ENCODE measurements around the gene CTDSPL.

CTDSPL gene

DNA sequence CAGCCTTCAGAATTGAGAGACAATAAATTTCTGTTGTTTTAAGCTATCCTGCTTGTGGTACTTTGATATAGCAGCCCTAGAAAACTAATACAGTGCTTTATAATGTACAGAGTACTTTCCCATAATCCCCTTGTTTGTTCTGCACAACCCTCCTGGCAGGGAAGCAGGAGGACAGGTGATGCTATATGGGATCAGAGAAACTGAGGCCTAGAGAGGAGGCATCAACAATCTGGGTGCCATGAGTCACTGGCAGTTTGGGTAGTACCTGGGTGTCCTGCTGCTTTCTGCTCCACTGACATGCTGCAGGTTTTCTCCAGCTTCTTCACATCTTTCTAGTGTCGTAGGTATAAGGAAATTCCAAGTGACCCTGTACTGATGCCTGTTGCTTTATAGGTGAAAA is 55.0 kb downstream of the CTDSPL start:
- Histone ChIP-seq H2AFZ (ENCODE audit: low read depth, low read length) (no peak overlapping the region), H3K27me3 (ENCODE audit: insufficient read depth, low read length) (no peaks in the 10 kb centered on the region), H3K36me3 (ENCODE audit: insufficient read depth, low read length) (no peaks in the 10 kb centered on the region), H3K4me3 (ENCODE audit: low read length) (no peak overlapping the region), H3K9me3 (ENCODE audit: low read length) (no peaks in the 10 kb centered on the region), H3K4me1 (ENCODE audit: insufficient read depth, low read length) (no peaks in the 10 kb centered on the region)

DNA sequence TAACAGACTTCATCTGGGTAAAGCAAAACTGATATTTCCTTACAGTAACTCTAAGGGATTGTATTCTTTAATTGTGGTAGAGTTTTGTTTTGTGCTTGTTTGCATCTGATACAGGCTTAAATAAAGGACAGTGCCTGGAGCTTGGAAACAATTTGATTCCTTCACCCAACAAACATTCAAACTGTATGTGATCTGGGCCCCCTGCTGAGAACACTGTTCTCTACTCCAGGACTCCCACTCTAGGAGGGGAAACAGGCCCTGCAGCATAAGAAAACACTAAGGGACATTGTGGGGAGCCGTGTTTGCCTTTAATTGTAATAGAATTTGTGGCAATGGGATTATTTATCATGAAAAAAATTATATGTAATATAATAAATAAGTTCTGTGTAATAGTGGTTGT is 56.9 kb downstream of the CTDSPL start:
- H3K4me1 ChIP-seq (ENCODE audit: insufficient read depth, low read length): no peaks in the 10 kb centered on the region
- no peak overlapping the region for H3K4me3 ChIP-seq (ENCODE audit: low read length)
- H3K36me3 ChIP-seq (ENCODE audit: insufficient read depth, low read length): no peaks in the 10 kb centered on the region
- no peaks in the 10 kb centered on the region for H3K27me3 ChIP-seq (ENCODE audit: insufficient read depth, low read length)
- no peak overlapping the region for H2AFZ ChIP-seq (ENCODE audit: low read depth, low read length)
- H3K9me3 ChIP-seq (ENCODE audit: low read length): no peaks in the 10 kb centered on the region

DNA sequence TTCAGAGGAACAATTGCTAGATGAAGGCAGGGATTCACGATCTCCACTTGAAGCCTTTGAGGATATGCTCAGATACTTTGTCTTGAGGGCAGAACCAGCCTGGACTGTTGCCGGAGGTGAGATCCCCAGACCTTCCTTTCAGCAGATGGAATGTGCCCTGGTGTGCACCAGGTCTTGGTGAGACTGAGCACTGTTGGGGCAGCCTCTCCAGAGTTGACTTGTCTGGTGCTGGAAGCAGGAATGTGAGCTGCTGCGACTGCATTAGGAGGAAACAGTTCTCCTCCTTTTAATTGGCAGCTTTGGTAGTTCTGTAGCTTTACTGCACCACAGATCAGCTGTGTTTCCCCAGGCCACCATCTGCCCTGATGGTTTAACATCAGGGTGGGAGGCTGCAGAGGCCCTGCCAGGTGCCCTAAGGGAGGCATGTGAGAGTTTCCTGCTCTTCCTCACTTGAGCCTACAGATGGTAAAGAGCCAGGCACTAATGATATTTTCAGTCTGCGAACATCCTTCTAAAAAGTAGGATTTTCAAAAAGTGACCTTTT is 58.5 kb downstream of the CTDSPL start:
- Histone ChIP-seq H2AFZ (ENCODE audit: low read depth, low read length) (no peak overlapping the region), H3K4me1 (ENCODE audit: insufficient read depth, low read length) (no peaks in the 10 kb centered on the region)

DNA sequence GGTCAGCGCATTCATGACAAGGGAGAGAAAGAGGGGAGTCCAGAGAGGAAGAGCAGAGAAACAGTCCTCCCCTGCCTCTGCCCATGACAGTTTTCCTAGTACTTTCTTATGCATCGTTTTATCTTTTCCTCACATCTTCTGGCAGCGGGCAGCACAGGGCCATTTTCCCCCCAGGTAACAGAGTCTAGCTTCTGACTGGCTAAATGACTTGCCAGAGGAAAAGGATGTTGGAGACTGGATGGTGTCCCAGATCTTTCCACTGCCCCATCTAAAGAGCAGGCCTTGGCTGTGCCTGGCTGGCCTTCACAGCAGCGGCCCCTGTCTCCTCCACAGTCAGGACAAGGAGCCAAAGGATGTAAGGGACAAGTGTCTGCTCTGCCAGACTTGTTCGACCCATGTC is 59.3 kb downstream of the CTDSPL start:
- Histone ChIP-seq H3K9me3 (ENCODE audit: low read length) (no peaks in the 10 kb centered on the region), H2AFZ (ENCODE audit: low read depth, low read length) (no peak overlapping the region), H3K4me3 (ENCODE audit: low read length) (no peak overlapping the region), H3K36me3 (ENCODE audit: insufficient read depth, low read length) (no peaks in the 10 kb centered on the region), H3K27me3 (ENCODE audit: insufficient read depth, low read length) (no peaks in the 10 kb centered on the region), H3K4me1 (ENCODE audit: insufficient read depth, low read length) (no peaks in the 10 kb centered on the region)

More for the DNA sequence above, 58.5 kb downstream of the CTDSPL start:
- H3K36me3 ChIP-seq (ENCODE audit: insufficient read depth, low read length): no peaks in the 10 kb centered on the region
- no peaks in the 10 kb centered on the region for H3K27me3 ChIP-seq (ENCODE audit: insufficient read depth, low read length)
- no peak overlapping the region for H3K4me3 ChIP-seq (ENCODE audit: low read length)
- H3K9me3 ChIP-seq (ENCODE audit: low read length): no peaks in the 10 kb centered on the region

DNA sequence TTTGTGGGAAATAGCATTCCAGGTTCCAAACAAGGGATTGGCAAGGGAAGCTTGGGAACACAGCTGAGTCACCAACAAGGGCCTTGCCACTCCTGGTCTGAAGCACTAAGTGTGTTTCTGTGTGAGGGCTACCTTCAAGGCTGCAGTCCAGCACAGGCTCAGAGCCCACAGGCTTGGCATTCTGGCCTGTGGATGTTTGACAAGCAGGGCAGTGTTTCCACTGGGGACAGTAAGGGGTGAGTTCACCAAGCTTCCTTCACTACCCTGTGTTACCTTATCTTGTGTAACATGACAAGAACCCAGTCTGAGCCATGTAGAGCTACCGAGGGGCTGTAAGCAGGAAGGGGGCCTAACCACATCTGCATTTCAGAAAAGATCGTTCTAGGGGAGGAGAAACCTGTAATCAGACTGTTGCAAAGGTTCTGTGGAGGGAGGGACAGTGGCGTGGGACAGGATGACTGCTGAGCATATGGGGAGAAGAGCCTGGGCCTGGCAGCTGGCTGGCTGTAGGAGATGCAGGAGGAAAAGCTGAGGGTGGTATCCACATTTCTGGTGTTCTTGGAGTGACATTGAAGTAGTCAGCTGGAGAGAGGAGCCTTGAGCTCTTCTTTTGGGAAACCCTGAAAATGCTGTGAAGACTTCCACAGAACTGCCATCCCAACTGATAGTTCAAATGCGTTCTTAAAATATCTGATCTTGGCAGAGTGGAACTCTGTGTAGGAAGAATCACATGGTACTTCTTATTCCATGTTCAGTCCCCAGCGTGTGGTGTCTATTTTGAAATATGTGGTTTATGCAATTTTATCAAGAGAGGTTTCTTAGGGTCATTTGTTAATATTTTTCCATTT is 61.3 kb downstream of the CTDSPL start:
- Histone ChIP-seq H3K4me1 (ENCODE audit: insufficient read depth, low read length) (no peaks in the 10 kb centered on the region), H2AFZ (ENCODE audit: low read depth, low read length) (no peak overlapping the region), H3K4me3 (ENCODE audit: low read length) (no peak overlapping the region), H3K36me3 (ENCODE audit: insufficient read depth, low read length) (no peaks in the 10 kb centered on the region), H3K9me3 (ENCODE audit: low read length) (no peaks in the 10 kb centered on the region), H3K27me3 (ENCODE audit: insufficient read depth, low read length) (no peaks in the 10 kb centered on the region)

DNA sequence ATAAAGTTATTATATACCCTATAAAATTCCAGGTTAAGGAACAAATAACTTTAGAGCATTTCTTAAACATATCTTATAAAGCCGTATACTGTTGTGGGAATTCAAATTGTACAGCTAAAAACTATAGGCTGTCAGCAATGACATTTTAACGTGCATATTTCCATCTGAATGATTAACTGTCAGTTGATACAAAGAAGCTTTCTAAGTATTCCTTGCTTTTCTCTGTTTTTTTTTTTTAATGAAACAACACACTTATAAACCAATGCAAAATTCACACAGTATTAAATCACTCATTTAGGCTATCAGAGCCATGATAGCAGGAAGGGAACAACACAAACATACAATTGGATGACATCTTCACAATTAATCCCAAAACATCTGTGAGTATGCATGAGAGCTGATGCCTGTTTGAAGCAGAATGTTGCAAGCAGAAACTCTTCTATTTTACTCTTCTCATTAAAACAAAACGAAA is 61.9 kb downstream of the CTDSPL start:
- H3K36me3 ChIP-seq (ENCODE audit: insufficient read depth, low read length): no peaks in the 10 kb centered on the region
- H2AFZ ChIP-seq (ENCODE audit: low read depth, low read length): no peak overlapping the region
- no peak overlapping the region for H3K4me3 ChIP-seq (ENCODE audit: low read length)
- H3K4me1 ChIP-seq (ENCODE audit: insufficient read depth, low read length): no peaks in the 10 kb centered on the region
- H3K27me3 ChIP-seq (ENCODE audit: insufficient read depth, low read length): no peaks in the 10 kb centered on the region
- H3K9me3 ChIP-seq (ENCODE audit: low read length): peaks cover 4% of the 10 kb centered on the region

DNA sequence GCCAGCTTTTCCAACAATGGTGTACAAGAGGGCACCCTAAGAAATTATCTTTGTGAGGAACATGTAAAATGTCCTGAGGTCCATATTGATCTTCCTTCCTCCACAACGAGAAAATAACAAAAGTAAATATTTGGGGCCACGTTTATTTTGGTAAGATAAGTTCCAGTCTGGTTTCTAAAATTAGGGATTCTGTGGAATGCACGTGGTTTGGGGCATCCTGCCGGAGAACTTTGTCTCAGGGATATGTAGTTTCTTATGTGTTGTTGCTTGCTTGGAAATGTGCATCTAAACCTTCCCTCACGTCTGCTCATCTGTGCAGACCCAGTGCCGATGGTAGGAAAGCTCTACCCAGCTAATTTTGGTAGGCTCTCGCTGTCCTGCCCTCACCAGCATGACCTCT is 62.8 kb downstream of the CTDSPL start:
- Histone ChIP-seq H3K9me3 (ENCODE audit: low read length) (peaks cover 7% of the 10 kb centered on the region), H3K4me3 (ENCODE audit: low read length) (no peak overlapping the region), H3K27me3 (ENCODE audit: insufficient read depth, low read length) (no peaks in the 10 kb centered on the region), H2AFZ (ENCODE audit: low read depth, low read length) (no peak overlapping the region), H3K36me3 (ENCODE audit: insufficient read depth, low read length) (no peaks in the 10 kb centered on the region), H3K4me1 (ENCODE audit: insufficient read depth, low read length) (no peaks in the 10 kb centered on the region)

DNA sequence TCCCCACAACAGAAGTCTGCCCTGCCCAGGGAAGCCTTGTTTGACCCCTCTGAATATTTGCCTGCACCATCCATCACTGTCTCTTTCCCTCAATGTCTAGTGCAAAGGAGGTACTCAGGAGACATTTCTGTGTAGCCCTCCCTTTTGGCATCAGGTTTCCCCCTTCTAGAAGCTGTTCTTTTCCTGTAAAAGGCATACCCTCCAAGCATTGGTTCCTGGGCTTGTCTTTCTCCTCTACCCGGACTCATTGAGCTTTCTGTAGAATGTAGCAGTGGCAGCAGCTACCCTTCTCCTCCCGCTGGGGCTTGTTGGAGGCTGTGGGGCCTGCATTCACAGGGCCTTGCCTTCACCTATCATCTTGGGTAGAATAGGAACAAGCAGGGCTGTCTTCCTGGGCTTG is 63.5 kb downstream of the CTDSPL start:
- no peak overlapping the region for H2AFZ ChIP-seq (ENCODE audit: low read depth, low read length)
- H3K36me3 ChIP-seq (ENCODE audit: insufficient read depth, low read length): no peaks in the 10 kb centered on the region
- H3K9me3 ChIP-seq (ENCODE audit: low read length): peaks cover 7% of the 10 kb centered on the region
- no peak overlapping the region for H3K4me3 ChIP-seq (ENCODE audit: low read length)
- H3K4me1 ChIP-seq (ENCODE audit: insufficient read depth, low read length): no peaks in the 10 kb centered on the region
- no peaks in the 10 kb centered on the region for H3K27me3 ChIP-seq (ENCODE audit: insufficient read depth, low read length)

DNA sequence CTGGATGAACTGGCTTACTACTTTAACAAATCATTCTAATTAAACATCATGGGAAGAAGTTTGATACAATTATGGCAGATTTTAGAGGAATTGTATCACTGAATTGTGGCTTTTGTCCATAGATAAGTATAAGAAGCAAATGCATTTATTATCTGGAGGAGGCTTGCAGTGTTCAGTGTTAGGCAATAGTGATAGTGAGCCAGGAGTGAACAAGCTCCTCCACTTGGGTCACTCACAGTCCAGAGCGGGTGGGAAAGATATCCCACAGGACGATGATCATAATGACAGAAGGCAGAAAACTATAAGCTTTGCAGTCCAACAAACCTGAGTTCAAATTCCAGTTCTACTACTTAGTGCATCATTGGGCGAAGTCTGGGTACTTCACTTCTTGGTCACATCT is 64.9 kb downstream of the CTDSPL start:
- H2AFZ ChIP-seq (ENCODE audit: low read depth, low read length): no peak overlapping the region
- no peak overlapping the region for H3K4me3 ChIP-seq (ENCODE audit: low read length)
- H3K4me1 ChIP-seq (ENCODE audit: insufficient read depth, low read length): no peaks in the 10 kb centered on the region
- H3K27me3 ChIP-seq (ENCODE audit: insufficient read depth, low read length): no peaks in the 10 kb centered on the region
- H3K9me3 ChIP-seq (ENCODE audit: low read length): peaks cover 7% of the 10 kb centered on the region
- H3K36me3 ChIP-seq (ENCODE audit: insufficient read depth, low read length): no peaks in the 10 kb centered on the region

DNA sequence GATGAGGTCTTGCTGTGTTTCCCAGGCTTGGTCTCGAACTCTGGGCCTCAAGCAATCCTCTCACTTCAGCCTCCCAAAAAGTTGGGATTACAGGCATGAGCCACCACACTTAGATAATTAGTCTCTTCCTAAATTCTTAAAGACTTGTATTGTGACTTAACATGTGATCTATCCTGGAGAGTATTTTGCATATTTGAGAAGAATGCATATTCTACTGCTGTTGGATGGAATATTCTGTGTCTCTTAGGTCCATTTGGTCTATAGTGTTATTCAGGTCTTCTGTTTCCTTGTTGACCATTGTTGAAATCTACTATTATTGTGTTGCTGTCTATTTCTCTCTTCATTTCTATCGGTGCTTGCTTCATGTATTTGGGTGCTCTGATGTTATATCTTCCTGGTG is 68.8 kb downstream of the CTDSPL start:
- no peak overlapping the region for H3K4me3 ChIP-seq (ENCODE audit: low read length)
- H2AFZ ChIP-seq (ENCODE audit: low read depth, low read length): no peak overlapping the region
- no peaks in the 10 kb centered on the region for H3K27me3 ChIP-seq (ENCODE audit: insufficient read depth, low read length)
- H3K4me1 ChIP-seq (ENCODE audit: insufficient read depth, low read length): no peaks in the 10 kb centered on the region
- no peaks in the 10 kb centered on the region for H3K36me3 ChIP-seq (ENCODE audit: insufficient read depth, low read length)
- H3K9me3 ChIP-seq (ENCODE audit: low read length): peaks cover 7% of the 10 kb centered on the region

DNA sequence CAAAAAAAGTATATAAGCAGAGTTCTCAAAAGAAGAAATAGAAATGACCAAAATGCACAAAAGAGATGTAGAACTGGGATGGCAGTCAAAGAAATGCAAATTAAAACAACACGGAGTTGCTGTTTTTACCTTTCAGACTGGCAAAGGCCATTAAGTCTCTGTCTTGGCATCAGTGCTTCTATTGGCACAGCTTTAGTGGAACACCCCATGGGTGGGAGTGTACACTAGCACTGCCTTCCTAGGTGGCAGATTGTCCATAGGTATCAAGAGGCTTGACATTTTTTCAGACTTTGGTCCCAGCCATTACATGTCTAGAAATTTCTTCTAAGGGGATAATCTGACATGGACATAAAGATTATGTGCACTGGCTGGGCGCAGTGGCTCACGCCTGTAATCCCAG is 70.8 kb downstream of the CTDSPL start:
- H3K36me3 ChIP-seq (ENCODE audit: insufficient read depth, low read length): no peaks in the 10 kb centered on the region
- no peak overlapping the region for H2AFZ ChIP-seq (ENCODE audit: low read depth, low read length)
- no peaks in the 10 kb centered on the region for H3K27me3 ChIP-seq (ENCODE audit: insufficient read depth, low read length)
- peaks cover 12% of the 10 kb centered on the region for H3K4me1 ChIP-seq (ENCODE audit: insufficient read depth, low read length)
- H3K9me3 ChIP-seq (ENCODE audit: low read length): peaks cover 7% of the 10 kb centered on the region
- H3K4me3 ChIP-seq (ENCODE audit: low read length): no peak overlapping the region

DNA sequence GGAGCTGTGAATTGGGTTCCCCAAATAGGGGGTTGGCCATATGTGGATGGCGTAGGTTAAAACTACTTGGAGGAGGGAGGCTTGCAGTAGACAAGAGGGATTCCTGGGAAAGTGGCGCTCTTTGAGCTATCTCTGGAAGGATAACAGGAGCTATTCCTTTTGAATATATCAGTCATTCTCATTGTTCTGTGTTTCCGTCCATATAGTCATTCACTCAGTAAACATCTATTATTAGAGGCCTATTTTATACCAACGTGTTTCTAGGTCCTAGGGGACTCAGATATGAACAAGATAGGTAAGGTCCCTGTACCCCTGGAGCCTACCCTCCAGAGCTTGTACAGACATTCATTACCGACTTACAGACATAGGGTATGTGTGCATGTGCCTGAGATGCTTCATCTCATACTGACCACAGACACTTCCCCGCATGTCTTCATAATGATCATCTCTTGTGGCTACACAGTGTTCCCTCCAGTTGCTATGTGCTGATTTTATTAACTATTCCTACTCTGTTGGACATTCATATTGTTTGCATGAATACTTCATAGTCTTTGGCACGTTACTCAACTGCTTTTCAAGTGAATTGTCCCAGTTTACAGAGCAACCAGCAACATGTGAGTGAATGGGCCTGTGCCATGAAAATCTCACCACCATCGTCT is 73.1 kb downstream of the CTDSPL start:
- H3K36me3 ChIP-seq (ENCODE audit: insufficient read depth, low read length): no peaks in the 10 kb centered on the region
- peaks cover 12% of the 10 kb centered on the region for H3K4me1 ChIP-seq (ENCODE audit: insufficient read depth, low read length)
- H2AFZ ChIP-seq (ENCODE audit: low read depth, low read length): no peak overlapping the region
- H3K9me3 ChIP-seq (ENCODE audit: low read length): no peaks in the 10 kb centered on the region
- H3K27me3 ChIP-seq (ENCODE audit: insufficient read depth, low read length): no peaks in the 10 kb centered on the region
- H3K4me3 ChIP-seq (ENCODE audit: low read length): no peak overlapping the region

DNA sequence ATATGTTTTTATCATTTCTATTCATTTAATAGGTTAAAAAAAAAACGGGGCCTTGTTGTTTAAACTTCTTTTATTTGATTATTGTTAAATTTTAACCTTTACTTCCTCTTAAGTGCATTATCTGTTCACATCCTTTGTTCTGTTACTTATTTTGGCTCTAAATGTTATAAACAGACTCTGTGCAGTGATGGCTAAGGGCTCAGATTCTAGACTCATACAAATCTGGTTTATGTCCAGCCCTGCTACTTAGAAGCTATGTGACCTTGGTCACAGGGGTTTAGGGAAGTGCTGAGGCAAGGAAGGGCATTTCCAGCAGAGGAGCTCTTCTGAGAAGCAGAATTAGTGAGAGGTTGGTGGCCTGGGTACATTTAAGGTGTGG is 73.6 kb downstream of the CTDSPL start:
- Histone ChIP-seq H3K9me3 (ENCODE audit: low read length) (no peaks in the 10 kb centered on the region), H3K4me1 (ENCODE audit: insufficient read depth, low read length) (peaks cover 12% of the 10 kb centered on the region), H3K27me3 (ENCODE audit: insufficient read depth, low read length) (no peaks in the 10 kb centered on the region), H3K4me3 (ENCODE audit: low read length) (no peak overlapping the region), H3K36me3 (ENCODE audit: insufficient read depth, low read length) (no peaks in the 10 kb centered on the region), H2AFZ (ENCODE audit: low read depth, low read length) (no peak overlapping the region)

Measured in neuron (in vitro differentiated cells).